Calu3 (cell line): ENCODE data around the gene TSPAN9. TPM values are rescaled to one million over a fixed set of nuclear protein-coding genes. Genes with fewer than 3 reads are reported as not detected.

Experiments
- BruUV-seq: library from RNA; stranded (reverse); fragments of 400-500 nt; replicated peaks from 2 replicates; lab custom pipeline; 2021; lab: Mats Ljungman, UMichigan
- CTCF ChIA-PET: fragments of 300-600 bp; sonication (Branson Sonifier 250); formaldehyde crosslinking; loops from one replicate; lab custom pipeline; 2022; ENCODE audit warnings: antibody characterized with exemption; lab: Charles Lee
- DNase-seq: peaks from one replicate; pipeline ENCODE4 v3.0.0; 2022
- H3K27ac Mint-ChIP-seq: one replicate; pipeline ENCODE4 v1.8.0; 2022; ENCODE audit warnings: mixed read lengths; ENCODE audit not compliant: unreplicated experiment
- H3K27me3 Mint-ChIP-seq: one replicate; pipeline ENCODE4 v1.8.0; 2022; ENCODE audit warnings: mixed read lengths; ENCODE audit not compliant: unreplicated experiment
- H3K36me3 Mint-ChIP-seq: one replicate; pipeline ENCODE4 v1.8.0; 2022; ENCODE audit warnings: mild to moderate bottlenecking, moderate library complexity, mixed read lengths; ENCODE audit not compliant: insufficient read depth, unreplicated experiment
- H3K4me1 Mint-ChIP-seq: one replicate; pipeline ENCODE4 v1.8.0; 2022; ENCODE audit warnings: mild to moderate bottlenecking, low read depth, mixed read lengths; ENCODE audit not compliant: unreplicated experiment
- H3K4me3 Mint-ChIP-seq: one replicate; pipeline ENCODE4 v1.8.0; 2022; ENCODE audit warnings: mild to moderate bottlenecking, low read depth, moderate library complexity, mixed read lengths; ENCODE audit not compliant: unreplicated experiment
- H3K9me3 Mint-ChIP-seq: one replicate; pipeline ENCODE4 v1.8.0; 2022; ENCODE audit warnings: low read depth, mixed read lengths; ENCODE audit not compliant: unreplicated experiment
- intact Hi-C: fragments of 100-400 bp; cut with micrococcal nuclease; formaldehyde crosslinking; loops from one replicate; pipeline ENCODE4 v1.10.0; 2022; ENCODE audit not compliant: unreplicated experiment
- total RNA-seq: library from RNA; stranded (reverse); gene quantifications from 2 replicates; pipeline ENCODE4 v1.2.3, GENCODE V29; 2022
- TF ChIP-seq, protein P1 (sequence below): fragments of 200-600 bp; IDR thresholded peaks from one replicate; pipeline ENCODE4 v1.8.0; 2022; ENCODE audit warnings: antibody characterized with exemption; ENCODE audit not compliant: unreplicated experiment

TSPAN9 gene
- total RNA-seq, 1 experiment from 2014 or later, result 6.0 TPM

DNA sequence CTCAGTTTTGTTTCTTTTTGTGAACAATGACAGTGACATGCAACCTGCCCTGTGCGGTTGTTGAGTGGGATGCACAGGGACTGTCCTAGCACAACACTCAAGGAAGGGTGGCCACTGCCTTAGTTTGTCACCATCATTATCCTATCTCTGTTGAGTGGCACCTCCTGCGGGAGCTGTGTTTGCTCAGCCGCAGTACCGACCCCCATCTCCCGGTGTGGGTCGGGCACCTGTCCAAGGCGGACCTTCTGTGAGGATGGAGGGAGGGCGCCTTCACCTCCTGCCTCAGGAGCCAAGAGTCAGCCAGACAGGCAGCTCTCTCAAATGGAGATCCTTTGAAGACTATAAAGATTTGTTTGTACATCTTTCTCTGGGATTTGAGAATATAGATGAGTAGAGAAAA lies 142.1 kb downstream of the TSPAN9 start:
- Mint-ChIP-seq H3K4me3 (no peak overlapping the region), H3K36me3 (peaks cover 5% of the 10 kb centered on the region), H3K9me3 (no peaks in the 10 kb centered on the region), H3K27ac (no peak overlapping the region), H3K4me1 (no peaks in the 10 kb centered on the region), H3K27me3 (peaks cover 24% of the 10 kb centered on the region)
- intact Hi-C loops, result no loop called here
- BruUV-seq, result no TSS peak
- TF ChIP-seq, protein P1, sequence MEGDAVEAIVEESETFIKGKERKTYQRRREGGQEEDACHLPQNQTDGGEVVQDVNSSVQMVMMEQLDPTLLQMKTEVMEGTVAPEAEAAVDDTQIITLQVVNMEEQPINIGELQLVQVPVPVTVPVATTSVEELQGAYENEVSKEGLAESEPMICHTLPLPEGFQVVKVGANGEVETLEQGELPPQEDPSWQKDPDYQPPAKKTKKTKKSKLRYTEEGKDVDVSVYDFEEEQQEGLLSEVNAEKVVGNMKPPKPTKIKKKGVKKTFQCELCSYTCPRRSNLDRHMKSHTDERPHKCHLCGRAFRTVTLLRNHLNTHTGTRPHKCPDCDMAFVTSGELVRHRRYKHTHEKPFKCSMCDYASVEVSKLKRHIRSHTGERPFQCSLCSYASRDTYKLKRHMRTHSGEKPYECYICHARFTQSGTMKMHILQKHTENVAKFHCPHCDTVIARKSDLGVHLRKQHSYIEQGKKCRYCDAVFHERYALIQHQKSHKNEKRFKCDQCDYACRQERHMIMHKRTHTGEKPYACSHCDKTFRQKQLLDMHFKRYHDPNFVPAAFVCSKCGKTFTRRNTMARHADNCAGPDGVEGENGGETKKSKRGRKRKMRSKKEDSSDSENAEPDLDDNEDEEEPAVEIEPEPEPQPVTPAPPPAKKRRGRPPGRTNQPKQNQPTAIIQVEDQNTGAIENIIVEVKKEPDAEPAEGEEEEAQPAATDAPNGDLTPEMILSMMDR, result no peak
- CTCF ChIA-PET, result interaction anchor here (1.4 kb wide), 1 partner anchor 13 kb away, joined by 4 read pairs; no protein-coding TSS in a partner anchor
- no peak for DNase-seq

DNA sequence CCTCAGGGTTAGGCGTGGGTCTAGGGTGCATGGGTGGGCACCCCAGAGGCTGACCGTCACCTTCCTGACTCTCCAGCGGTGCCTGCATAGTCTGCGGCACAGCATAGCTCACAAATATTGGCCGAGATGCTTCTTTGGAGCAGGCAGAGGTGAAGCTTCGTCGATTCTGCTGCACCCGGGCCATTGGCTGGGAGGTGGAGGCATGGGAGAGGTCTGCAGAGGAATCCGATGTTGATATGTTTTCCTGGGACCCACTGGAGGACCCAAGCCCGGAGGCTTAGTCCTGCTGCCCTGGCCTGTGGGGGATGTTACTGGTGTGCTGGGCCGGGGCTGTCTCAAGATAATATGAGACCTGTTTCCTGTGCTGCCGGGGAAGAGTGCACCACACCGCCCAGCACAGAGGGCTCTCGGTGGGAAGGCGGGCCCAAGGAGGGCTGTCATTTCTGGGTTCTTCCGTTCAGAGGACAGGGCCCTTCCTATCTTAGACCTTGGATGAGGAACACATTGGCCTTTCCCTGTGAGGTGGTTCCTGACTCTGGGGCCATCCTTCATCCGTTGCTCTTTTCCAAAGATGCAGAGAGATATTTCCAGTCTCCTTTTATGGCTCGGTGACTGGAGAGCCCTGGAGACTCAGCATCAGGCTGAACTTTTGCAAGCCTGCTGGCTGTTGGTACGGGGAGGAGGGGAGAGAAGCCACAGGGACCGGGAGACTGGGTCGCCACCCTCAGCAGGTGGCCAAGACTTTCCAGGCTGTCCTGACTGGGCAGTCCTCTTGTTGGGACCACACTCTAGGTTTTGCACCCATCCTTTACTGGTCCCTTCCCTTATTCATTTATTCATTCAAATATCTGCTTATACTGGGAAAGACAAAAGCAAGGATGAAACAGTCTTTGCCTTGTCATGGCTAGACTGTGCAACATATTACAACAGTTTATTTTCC lies 143.5 kb downstream of the TSPAN9 start:
- TF ChIP-seq, protein P1, result no peak
- no peak for DNase-seq
- no peaks in the 10 kb centered on the region for H3K4me1 Mint-ChIP-seq
- H3K27ac Mint-ChIP-seq, result no peak overlapping the region
- intact Hi-C loops, result no loop called here
- no TSS peak for BruUV-seq
- H3K36me3 Mint-ChIP-seq, result peaks cover 5% of the 10 kb centered on the region
- no peak overlapping the region for H3K4me3 Mint-ChIP-seq
- H3K27me3 Mint-ChIP-seq, result peaks cover 19% of the 10 kb centered on the region
- CTCF ChIA-PET, result no interaction called here
- no peaks in the 10 kb centered on the region for H3K9me3 Mint-ChIP-seq

DNA sequence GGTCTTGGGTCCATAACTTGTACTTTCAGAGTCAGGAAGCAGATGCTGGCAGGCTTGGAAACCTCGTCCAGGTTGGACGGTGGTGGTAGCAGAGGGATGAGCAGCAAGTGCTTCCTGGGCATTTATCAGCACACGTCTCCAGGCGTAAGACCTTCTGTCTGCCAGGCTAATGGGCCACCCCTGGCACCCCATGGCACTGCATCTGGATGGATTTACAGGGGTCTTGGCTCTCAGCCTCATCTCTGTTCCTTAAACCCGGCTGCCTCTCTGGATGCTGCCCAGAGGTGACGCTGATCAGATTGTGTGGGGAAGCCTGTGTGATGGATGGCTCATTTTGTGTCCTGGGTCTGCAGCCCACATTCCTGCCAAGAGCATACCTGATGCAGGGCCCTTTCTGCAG lies 145.1 kb downstream of the TSPAN9 start:
- peaks cover 5% of the 10 kb centered on the region for H3K36me3 Mint-ChIP-seq
- peaks cover 23% of the 10 kb centered on the region for H3K27me3 Mint-ChIP-seq
- no peak for DNase-seq
- CTCF ChIA-PET, result no interaction called here
- H3K9me3 Mint-ChIP-seq, result no peaks in the 10 kb centered on the region
- intact Hi-C loops, result no loop called here
- BruUV-seq, result no TSS peak
- H3K4me1 Mint-ChIP-seq, result no peaks in the 10 kb centered on the region
- no peak overlapping the region for H3K4me3 Mint-ChIP-seq
- no peak overlapping the region for H3K27ac Mint-ChIP-seq
- TF ChIP-seq, protein P1, result no peak

DNA sequence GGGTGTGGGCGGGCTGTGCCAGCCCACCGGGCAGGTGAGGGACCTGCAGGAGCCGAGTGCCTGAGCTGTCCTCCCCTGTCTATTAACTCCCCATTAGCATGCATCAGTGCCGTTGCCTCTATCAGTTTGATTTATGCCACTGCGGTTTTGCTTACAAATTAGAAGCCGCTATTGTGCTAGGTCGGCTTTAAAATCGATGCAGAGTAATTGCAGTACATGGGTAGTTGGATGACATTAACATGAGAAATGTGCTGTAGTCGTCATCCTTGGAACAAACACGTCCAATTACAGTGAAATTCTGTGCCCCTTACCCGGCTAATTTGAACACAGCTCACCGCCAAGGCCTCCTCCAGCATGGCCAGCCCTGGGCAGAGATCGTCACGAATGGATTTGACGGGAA lies 145.8 kb downstream of the TSPAN9 start:
- CTCF ChIA-PET, result no interaction called here
- no peak overlapping the region for H3K27ac Mint-ChIP-seq
- no TSS peak for BruUV-seq

More for the DNA sequence above, 145.8 kb downstream of the TSPAN9 start:
- H3K4me3 Mint-ChIP-seq, result no peak overlapping the region
- intact Hi-C loops, result no loop called here
- no peak for DNase-seq
- H3K36me3 Mint-ChIP-seq, result peaks cover 5% of the 10 kb centered on the region
- peaks cover 30% of the 10 kb centered on the region for H3K27me3 Mint-ChIP-seq
- TF ChIP-seq, protein P1, result no peak
- no peaks in the 10 kb centered on the region for H3K4me1 Mint-ChIP-seq
- H3K9me3 Mint-ChIP-seq, result no peaks in the 10 kb centered on the region
